OCI-LY7 (cell line): ENCODE measurements around the gene ZNF423.

Experiments
- EZH2phosphoT487 ChIP-seq: fragments of 200-600 bp; sonication (generic); IDR thresholded peaks from 2 replicates; pipeline ENCODE4 v1.6.1; 2018; ENCODE audit warnings: low read depth, borderline replicate concordance, mild to moderate bottlenecking, mixed run types, antibody characterized with exemption, low read length, moderate library complexity, mixed read lengths
- TF ChIP-seq, protein P1 (sequence below): fragments of 200-600 bp; sonication (generic); conservative IDR thresholded peaks from 2 replicates; pipeline ENCODE4 v1.5.1; 2014; ENCODE audit warnings: mild to moderate bottlenecking, antibody characterized with exemption, low read length, moderate library complexity, mixed read lengths

DNA sequence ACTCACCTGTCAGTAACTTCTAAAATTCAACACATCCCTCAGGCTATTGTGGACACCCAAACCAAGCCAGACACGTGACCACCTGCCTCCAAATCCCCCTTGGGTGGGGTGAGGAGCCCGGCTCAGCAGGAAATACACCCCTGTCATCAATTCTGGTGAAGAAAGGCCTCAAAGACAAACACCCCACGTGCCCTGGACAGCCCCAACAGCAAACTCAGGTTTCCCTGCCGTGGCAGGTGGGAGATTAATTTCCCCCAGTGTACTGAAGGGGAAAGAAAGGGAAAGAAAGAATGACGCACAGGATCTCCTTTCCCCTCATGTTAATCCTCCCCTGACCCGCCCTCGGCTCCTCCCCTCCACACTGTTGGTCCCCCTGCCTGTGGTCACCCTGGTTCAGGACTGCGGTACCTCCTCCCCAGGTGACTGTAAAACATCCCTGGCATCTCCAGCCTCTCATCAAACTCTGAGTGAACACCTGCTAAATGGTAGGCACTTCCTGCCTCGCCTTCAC lies 98.3 kb downstream of the ZNF423 start:
- TF ChIP-seq, protein P1, sequence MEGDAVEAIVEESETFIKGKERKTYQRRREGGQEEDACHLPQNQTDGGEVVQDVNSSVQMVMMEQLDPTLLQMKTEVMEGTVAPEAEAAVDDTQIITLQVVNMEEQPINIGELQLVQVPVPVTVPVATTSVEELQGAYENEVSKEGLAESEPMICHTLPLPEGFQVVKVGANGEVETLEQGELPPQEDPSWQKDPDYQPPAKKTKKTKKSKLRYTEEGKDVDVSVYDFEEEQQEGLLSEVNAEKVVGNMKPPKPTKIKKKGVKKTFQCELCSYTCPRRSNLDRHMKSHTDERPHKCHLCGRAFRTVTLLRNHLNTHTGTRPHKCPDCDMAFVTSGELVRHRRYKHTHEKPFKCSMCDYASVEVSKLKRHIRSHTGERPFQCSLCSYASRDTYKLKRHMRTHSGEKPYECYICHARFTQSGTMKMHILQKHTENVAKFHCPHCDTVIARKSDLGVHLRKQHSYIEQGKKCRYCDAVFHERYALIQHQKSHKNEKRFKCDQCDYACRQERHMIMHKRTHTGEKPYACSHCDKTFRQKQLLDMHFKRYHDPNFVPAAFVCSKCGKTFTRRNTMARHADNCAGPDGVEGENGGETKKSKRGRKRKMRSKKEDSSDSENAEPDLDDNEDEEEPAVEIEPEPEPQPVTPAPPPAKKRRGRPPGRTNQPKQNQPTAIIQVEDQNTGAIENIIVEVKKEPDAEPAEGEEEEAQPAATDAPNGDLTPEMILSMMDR = no peak
- TF ChIP-seq EZH2phosphoT487 = no peak
